ENCODE data around the gene SLC16A9.

Gene SLC16A9

DNA sequence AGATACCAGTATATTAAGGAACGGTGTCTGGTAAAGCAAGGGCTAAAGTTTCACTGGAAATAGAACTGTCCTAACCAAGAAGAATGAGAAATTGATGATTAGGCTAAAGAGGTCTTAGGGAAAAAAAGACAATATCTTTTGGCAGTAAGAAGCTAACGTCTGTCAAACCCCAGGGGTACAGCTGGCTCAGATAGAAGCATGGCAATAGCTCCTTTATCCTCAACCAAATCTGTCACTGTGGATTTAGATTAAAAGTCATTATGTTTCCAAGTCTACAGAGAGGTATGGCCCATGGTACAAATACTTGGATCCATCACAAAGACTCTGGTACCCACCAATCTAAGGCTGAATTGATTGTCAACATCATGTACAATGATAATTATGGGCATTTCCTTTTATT, 8.6 kb upstream of the SLC16A9 start:
- no peak for DNase-seq

DNA sequence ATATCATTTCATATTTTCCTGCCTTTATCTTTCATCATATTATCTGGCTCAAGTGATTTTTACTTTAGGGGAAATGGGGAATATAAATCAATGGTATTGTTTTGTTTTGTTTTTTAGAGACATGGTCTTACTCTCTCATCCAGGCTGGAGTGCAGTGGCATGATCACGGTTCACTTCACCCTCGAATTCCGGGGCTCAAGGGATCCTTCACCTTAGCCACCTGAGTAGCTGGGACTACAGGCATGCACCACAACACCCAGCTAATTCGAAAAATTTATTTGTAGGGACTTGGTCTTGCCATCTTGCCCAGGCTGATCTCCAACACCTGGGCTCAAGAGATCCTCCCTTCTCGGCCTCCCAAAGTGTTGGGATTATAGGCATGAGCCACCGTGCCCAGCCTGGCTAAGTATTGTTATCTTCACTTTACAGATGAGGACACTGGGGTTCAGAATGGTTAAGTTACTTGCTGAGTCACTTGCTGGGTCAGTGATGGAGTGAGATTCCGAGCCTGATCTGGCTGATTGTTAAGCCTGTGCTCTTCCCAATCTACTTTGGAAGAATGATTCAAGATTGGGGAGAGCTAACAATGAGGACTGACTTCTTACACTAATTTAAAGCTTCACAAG, 3.7 kb upstream of the SLC16A9 start:
- DNase-seq = no peak

DNA sequence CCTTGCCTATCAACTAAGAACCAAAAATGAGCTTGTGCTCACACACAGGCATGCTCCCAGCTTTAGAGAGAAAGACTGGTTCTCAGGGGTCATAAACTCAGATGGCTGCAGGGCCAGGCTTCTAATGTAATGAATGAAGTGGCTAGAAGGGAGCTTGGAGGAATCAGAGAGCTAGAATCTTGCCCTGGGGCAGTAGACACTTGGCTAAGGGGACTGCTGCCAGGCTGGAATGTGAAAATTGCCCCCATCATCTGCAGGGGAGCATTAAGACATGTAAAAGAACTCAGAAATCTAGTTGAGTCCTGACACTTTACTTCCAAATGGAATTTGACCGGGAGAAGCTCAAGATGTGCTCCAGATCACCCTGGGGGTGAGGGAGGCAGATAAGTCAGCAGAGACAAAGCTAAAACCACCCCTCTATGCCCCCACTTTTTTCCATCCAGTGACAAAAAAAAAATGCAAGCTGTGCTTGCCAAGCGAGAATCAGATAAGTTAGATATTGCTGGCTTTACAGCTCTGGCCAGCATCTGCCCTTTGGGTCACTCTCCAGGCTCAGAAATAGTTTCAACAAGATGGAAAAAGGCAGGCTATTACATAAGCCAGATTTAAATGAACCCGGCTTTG, 2.3 kb upstream of the SLC16A9 start:
- DNase-seq = no peak

- no peak for DNase-seq
Observed at GRCh38 chr10:59708816-59709394, 745 bp downstream of the SLC16A9 start.

- DNase-seq = no peak
Observed at GRCh38 chr10:59706851-59707797, 2.5 kb downstream of the SLC16A9 start.

GRCh38 chr10:59705931-59706330, 3.7 kb downstream of the SLC16A9 start:
- DNase-seq = no peak

- no peak for DNase-seq
Observed at GRCh38 chr10:59704630-59705029, 5.0 kb downstream of the SLC16A9 start.

GRCh38 chr10:59702347-59702746, 7.3 kb downstream of the SLC16A9 start:
- no peak for DNase-seq

- DNase-seq = no peak
Observed at GRCh38 chr10:59700709-59701108, 8.9 kb downstream of the SLC16A9 start.

GRCh38 chr10:59698326-59698725, 11.3 kb downstream of the SLC16A9 start:
- DNase-seq = no peak

- no peak for DNase-seq
Observed at GRCh38 chr10:59695637-59696036, 14.0 kb downstream of the SLC16A9 start.

DNA sequence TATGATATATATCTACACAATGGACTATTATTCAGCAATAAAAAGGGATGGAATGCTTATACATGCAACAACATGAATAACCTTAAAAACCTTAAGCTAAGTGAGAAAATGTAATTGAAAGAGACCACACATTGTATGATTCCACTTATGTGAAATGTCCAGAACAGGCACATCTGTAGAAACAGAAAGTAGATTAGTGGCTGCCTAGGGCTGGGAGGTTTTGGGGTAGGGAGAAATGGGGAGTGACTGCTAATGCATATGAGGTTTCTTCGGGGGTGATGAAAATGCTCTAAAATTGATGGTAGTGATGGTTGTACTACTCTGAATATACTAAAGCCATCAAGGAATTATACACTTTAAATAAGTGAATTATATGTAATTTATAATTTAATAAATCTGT, 14.7 kb downstream of the SLC16A9 start:
- no peak for DNase-seq

- no peak for DNase-seq
Observed at GRCh38 chr10:59692113-59692512, 17.5 kb downstream of the SLC16A9 start.

DNA sequence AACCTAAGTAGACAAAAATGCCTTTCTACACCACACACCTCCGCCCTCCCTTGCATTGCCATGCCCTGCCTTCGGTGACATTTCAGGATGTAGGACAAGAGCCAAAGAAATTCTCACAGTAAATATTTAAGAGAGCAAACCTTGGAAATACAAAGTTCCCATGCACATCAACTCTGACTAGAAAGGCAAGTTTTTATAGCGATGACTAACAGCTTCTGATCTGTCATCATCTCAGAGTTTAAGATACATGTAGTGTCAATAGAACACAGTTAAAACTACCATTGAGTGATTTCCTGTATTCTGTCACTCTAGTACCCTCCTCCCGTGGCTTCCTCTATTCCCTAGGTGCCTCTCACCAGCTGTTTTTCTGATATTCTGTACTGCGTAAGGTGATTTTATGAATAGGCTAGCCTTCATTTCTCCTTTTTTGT, 20.7 kb downstream of the SLC16A9 start:
- no peak for DNase-seq

DNA sequence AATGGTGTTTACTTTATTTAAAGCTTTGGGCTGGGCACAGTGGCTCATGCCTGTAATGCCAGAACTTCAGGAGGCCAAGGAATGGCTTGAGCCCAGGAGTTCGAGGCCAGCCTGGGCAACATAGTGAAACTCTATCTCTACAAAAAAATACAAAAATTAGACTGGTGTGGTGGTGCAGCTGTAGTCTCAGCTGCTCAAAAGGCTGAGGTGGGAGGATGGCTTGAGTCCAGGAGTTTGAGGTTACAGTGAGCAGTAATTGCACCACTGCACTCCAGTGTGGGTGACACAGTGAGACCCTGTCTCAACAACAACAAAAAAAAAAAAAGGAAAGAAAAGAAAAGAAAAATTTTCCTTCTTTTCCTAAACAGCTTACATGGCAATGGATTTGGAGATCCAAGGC, 22.0 kb downstream of the SLC16A9 start:
- no peak for DNase-seq

GRCh38 chr10:59684006-59684405, 25.6 kb downstream of the SLC16A9 start:
- DNase-seq = no peak

- DNase-seq = no peak
Observed at GRCh38 chr10:59682986-59683937, 26.4 kb downstream of the SLC16A9 start.

GRCh38 chr10:59680199-59680598, 29.5 kb downstream of the SLC16A9 start:
- DNase-seq = no peak

- no peak for DNase-seq
Observed at GRCh38 chr10:59678884-59679301, 30.8 kb downstream of the SLC16A9 start.

DNA sequence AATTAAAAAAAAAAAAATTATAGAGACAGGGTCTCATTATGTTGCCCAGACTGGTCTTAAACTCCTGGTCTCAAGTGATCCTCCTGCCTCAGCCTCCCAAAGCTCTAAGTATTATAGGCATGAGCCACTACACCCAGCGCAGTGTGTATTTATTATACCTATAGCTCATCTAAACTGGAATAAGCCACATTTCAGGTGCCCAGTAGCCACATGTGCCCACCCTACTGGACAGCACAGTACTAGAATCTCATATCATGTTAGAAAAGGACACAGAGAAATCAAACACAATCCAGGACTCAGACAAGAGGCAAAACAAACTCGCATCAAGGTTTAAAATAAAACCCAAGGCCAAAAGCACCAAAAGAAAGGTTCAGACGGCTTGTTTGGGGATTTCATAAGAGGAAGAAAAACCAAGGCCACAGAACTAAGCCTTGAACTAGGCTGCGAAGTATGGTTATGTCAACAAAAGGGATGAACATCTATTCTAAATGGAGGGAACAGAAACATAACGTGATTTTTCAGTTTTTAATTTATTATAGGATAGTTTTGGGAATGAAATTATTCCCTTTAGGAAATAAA, 32.3 kb downstream of the SLC16A9 start:
- no peak for DNase-seq

GRCh38 chr10:59675812-59676211, 33.8 kb downstream of the SLC16A9 start:
- DNase-seq = no peak

Measured in NCI-H526 treated with DMSO at 0.1 percent for 48 hours (cell line).